A549 (cell line): ENCODE measurements around the gene MARCHF9. TPM values are rescaled to one million over a fixed set of nuclear protein-coding genes. Genes with fewer than 3 reads are reported as not detected.

Experiments used
- ATAC-seq, 2 experiments: fragments of 200-7000 bp in 1 of 2; fragments of >200 bp in 1 of 2; cut with Nextera tagmentation in 1 of 2; cut with Tn5 transposase in 1 of 2; 3 replicates each; pipeline versions ENCODE4 v1.8.0 to v1.9.1; 2018 to 2020; ENCODE audit warnings: mild to moderate bottlenecking in 1 of 2, moderate library complexity in 1 of 2
- CTCF ChIA-PET: fragments of 300-600 bp; sonication (Branson Sonifier 250); formaldehyde crosslinking; extraction: SDS; loops from one replicate; lab custom pipeline; 2021; ENCODE audit warnings: antibody characterized with exemption, inconsistent platforms; lab: Yijun Ruan, JAX
- POLR2A ChIA-PET: fragments of 350-600 bp; formaldehyde crosslinking; extraction: SDS; loops from one replicate; lab custom pipeline; 2021; ENCODE audit warnings: antibody characterized with exemption, inconsistent platforms; lab: Yijun Ruan, JAX
- DNase-seq, 2 experiments: peaks; one replicate each; pipeline versions ENCODE4 v3.0.0 to v3.0.0-alpha.2; 2011 to 2016; ENCODE audit warnings: low read depth in 1 of 2, low spot score in 1 of 2
- FAIRE-seq: peaks from 2 replicates; lab custom pipeline; 2011; peaks lifted over from hg19 to GRCh38; lab: Jason Lieb, UNC
- H3K27ac ChIP-seq, 2 experiments: fragments of >200 bp; sonication (Bioruptor Twin); formaldehyde crosslinking; 3 replicates each; pipeline ENCODE4 v1.5.1; 2016 to 2017
- H3K4me1 ChIP-seq: fragments of >200 bp; sonication (Bioruptor Twin); formaldehyde crosslinking; 3 replicates; pipeline ENCODE4 v1.6.1; 2016
- H3K4me2 ChIP-seq: fragments of >200 bp; sonication (Bioruptor Twin); formaldehyde crosslinking; 3 replicates; pipeline ENCODE4 v1.6.1; 2016
- H3K4me3 ChIP-seq: fragments of >200 bp; sonication (Bioruptor Twin); formaldehyde crosslinking; 3 replicates; pipeline ENCODE4 v1.5.1; 2016
- H3K9me3 ChIP-seq: fragments of >200 bp; sonication (Bioruptor Twin); formaldehyde crosslinking; 3 replicates; pipeline ENCODE4 v1.6.1; 2016
- GATA3 ChIP-seq: IDR thresholded peaks from 2 replicates; pipeline ENCODE4 v1.6.1; 2012; ENCODE audit warnings: borderline replicate concordance
- HEYL ChIP-seq: fragments of 250-450 bp; sonication (Bioruptor Pico); IDR thresholded peaks from 2 replicates; pipeline ENCODE4 v1.8.0; 2021; ENCODE audit warnings: mild to moderate bottlenecking, moderate library complexity
- HOXA7 ChIP-seq: fragments of 250-450 bp; sonication (Bioruptor Pico); IDR thresholded peaks from 2 replicates; pipeline ENCODE4 v1.5.0; 2020; ENCODE audit warnings: mild to moderate bottlenecking, moderate library complexity
- HOXB13 ChIP-seq: fragments of 250-450 bp; sonication (Bioruptor Pico); IDR thresholded peaks from 2 replicates; pipeline ENCODE4 v1.5.0; 2020; ENCODE audit warnings: low read depth, mild to moderate bottlenecking, moderate library complexity
- HOXB5 ChIP-seq: fragments of 250-450 bp; sonication (Bioruptor Pico); IDR thresholded peaks from 2 replicates; pipeline ENCODE4 v1.5.0; 2020; ENCODE audit warnings: mild to moderate bottlenecking, moderate library complexity
- JUN ChIP-seq, 2 experiments: fragments of >200 bp; sonication (Bioruptor Twin); formaldehyde crosslinking; IDR thresholded peaks; 2 replicates in 1 of 2; 3 replicates in 1 of 2; pipeline ENCODE4 v1.6.1; 2016 to 2017
- KDM5A ChIP-seq: fragments of 200-600 bp; sonication (generic); IDR thresholded peaks from 2 replicates; pipeline ENCODE4 v1.6.1; 2016; ENCODE audit warnings: antibody characterized with exemption, mild to moderate bottlenecking
- MAFK ChIP-seq: fragments of 450-650 bp; IDR thresholded peaks from 2 replicates; pipeline ENCODE4 v1.6.1; 2014; ENCODE audit not compliant: partially characterized antibody
- MYC ChIP-seq: IDR thresholded peaks from 2 replicates; pipeline ENCODE4 v1.6.1; 2012; ENCODE audit warnings: mild to moderate bottlenecking, inconsistent platforms, low read length, improper control_type of control experiment, borderline replicate concordance
- NR3C1 ChIP-seq: fragments of >200 bp; sonication (Bioruptor Twin); formaldehyde crosslinking; IDR thresholded peaks from 3 replicates; pipeline ENCODE4 v1.6.1; 2017
- PHF8 ChIP-seq: fragments of 200-600 bp; sonication (generic); IDR thresholded peaks from 2 replicates; pipeline ENCODE4 v1.6.1; 2016; ENCODE audit warnings: low read depth, mild to moderate bottlenecking, antibody characterized with exemption, moderate library complexity, borderline replicate concordance
- RCOR1 ChIP-seq: fragments of 150-350 bp; IDR thresholded peaks from 2 replicates; pipeline ENCODE4 v1.6.1; 2014; ENCODE audit warnings: antibody characterized with exemption, low read length, low read depth
- RFX5 ChIP-seq: fragments of 450-650 bp; IDR thresholded peaks from 2 replicates; pipeline ENCODE4 v1.7.1; 2014; ENCODE audit warnings: antibody characterized with exemption, mild to moderate bottlenecking, moderate library complexity
- ZC3H11A ChIP-seq: fragments of 450-650 bp; IDR thresholded peaks from 2 replicates; pipeline ENCODE4 v1.6.1; 2014; ENCODE audit warnings: antibody characterized with exemption, mild to moderate bottlenecking
- ZFP36 ChIP-seq: fragments of 450-650 bp; IDR thresholded peaks from 2 replicates; pipeline ENCODE4 v1.6.1; 2014; ENCODE audit warnings: borderline replicate concordance; ENCODE audit not compliant: partially characterized antibody
- ZNF302 ChIP-seq: fragments of 250-450 bp; sonication (Bioruptor Pico); IDR thresholded peaks from 2 replicates; pipeline ENCODE4 v1.9.0; 2021; ENCODE audit warnings: inconsistent platforms, mild to moderate bottlenecking, moderate library complexity
- WGBS: methylation state at CpG from one replicate; pipeline ENCODE4 v1.1.6; 2017; ENCODE audit errors: missing lambda C conversion rate; 5-methylcytosine and 5-hydroxymethylcytosine counted together
- polyA plus RNA-seq, 4 experiments: library from polyadenylated mRNA; depleted of rRNA in 3 of 4; stranded (reverse); fragments of >200 nt; fragmentation: RNase III in 1 of 4; extraction: RNeasy Plus Mini Kit Qiagen cat#74134 plus additional on column Dnase treatment in 1 of 4; gene quantifications; 2 replicates in 3 of 4; 3 replicates in 1 of 4; pipeline ENCODE4 v1.2.3, GENCODE V29; 2011 to 2017
- TF ChIP-seq, protein P1 (sequence below): fragments of 150-350 bp; IDR thresholded peaks from 2 replicates; pipeline ENCODE4 v1.6.1; 2014; ENCODE audit warnings: low read depth, mild to moderate bottlenecking, low read length
- TF ChIP-seq, protein P2 (sequence below): fragments of 250-450 bp; sonication (Bioruptor Pico); IDR thresholded peaks from 2 replicates; pipeline ENCODE4 v1.5.0; 2020; ENCODE audit warnings: low read depth, mild to moderate bottlenecking, moderate library complexity

Gene MARCHF9
- polyA plus RNA-seq, 2 of the 4 experiments (the other 2 are of a cell fraction): 6.8 to 7.2 TPM

DNA sequence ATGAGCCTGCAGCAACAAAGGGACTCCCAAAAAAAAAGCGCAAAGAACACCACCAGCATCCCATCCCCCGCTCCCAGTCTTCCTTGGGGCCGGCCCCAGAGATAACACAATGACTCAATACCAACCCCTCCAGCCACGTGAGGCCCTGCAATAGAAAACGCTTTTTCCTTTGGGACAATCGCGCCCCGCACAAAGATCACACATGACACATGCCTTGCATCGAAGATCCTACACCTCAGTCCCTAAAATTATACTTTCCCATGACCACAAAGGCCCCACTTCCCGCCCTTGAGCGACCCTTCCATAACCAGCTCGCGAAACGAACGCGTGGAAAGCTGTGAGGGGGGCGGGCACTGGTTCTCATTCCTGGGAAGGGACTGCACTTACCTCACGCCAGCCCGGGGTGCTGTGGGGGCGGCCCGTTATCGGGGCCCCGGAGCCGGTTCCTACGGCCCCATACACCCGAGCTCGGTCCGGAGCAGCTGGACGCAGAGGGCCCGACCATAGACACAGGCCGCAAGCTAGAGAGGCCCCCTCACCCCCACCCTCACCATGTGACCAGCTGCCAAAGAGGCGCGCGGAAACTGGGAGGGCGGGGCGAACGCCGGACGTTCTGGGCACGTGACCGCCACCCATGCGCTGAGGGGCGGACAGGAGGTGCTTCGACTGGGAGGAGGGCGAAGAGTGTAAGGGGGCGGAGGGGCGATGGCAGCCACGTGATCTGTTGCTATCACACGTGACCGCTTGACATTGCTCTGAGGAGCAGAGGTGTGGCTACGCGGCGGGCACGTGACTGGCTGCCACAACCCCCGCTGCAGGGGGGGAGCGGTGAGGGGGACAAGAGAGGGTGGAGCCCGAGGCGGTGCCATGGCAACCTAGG lies 2.9 kb upstream of the MARCHF9 start, which contains the start of gene CDK4 (continued):
- TF ChIP-seq, protein P1, sequence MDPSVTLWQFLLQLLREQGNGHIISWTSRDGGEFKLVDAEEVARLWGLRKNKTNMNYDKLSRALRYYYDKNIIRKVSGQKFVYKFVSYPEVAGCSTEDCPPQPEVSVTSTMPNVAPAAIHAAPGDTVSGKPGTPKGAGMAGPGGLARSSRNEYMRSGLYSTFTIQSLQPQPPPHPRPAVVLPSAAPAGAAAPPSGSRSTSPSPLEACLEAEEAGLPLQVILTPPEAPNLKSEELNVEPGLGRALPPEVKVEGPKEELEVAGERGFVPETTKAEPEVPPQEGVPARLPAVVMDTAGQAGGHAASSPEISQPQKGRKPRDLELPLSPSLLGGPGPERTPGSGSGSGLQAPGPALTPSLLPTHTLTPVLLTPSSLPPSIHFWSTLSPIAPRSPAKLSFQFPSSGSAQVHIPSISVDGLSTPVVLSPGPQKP: no peak
- TF ChIP-seq HOXA7 (CRISPR knock-in tag) (peak; percentile 63; the same call in 1 of the 2 replicates), JUN (IDR thresholded peaks at IDR 0.05) (peak; percentile 35 to 72; a peak in 2 of 5 replicates), HOXB5 (CRISPR knock-in tag) (peak; percentile 81), RFX5 (peak; percentile 88), MYC (peak; percentile 80), PHF8 (peak; percentile 86), ZC3H11A (no peak), HOXB13 (CRISPR knock-in tag) (0 out of 2 replicates have a peak, but pooled peaks have one; percentile 63)
- TF ChIP-seq, protein P2, sequence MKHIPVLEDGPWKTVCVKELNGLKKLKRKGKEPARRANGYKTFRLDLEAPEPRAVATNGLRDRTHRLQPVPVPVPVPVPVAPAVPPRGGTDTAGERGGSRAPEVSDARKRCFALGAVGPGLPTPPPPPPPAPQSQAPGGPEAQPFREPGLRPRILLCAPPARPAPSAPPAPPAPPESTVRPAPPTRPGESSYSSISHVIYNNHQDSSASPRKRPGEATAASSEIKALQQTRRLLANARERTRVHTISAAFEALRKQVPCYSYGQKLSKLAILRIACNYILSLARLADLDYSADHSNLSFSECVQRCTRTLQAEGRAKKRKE: no peak

DNA sequence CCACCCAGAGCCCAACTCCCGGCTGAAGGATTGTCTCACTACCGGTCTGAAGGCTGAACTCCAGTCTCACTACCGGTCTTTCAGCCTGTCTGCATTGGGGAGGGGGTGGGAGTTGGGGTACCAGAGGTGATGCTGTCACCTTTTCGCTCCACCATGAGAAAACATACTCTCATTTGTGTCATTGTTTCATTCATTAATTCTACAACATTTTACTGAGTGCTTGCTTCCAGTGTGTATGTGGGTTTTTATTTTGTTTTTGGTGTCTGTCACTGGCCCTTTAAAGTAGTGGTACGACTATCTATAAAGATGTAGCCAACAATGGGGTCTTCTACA lies 2.3 kb upstream of the MARCHF9 start:
- DNase-seq: no peak
- ATAC-seq: peak; percentile 70 to 79; a peak in 4 of 6 replicates
- H3K4me3 ChIP-seq: peak overlapping the region; percentile 38
- TF ChIP-seq ZC3H11A (no peak), RCOR1 (no peak), GATA3 (no peak), KDM5A (no peak), MAFK (no peak), HOXB5 (CRISPR knock-in tag) (no peak)
- TF ChIP-seq, all 56 proteins: peak for 0
- FAIRE-seq: no peak
- WGBS: 2% methylated on average over 5 of the region's 5 CpGs
- Histone ChIP-seq H3K9me3 (no peaks in the 10 kb centered on the region), H3K27ac (peak overlapping the region; percentile 74 to 85), H3K4me2 (peak overlapping the region; percentile 88), H3K4me1 (peaks cover 34% of the 10 kb centered on the region)
- ChIA-PET CTCF (interaction anchor here (1.0 kb wide), 1 partner anchor 27 kb away, joined by 3 read pairs; no protein-coding TSS in a partner anchor), POLR2A (interaction anchor here (1.0 kb wide), 2 partner anchors 20 to 26 kb away, joined by 3 read pairs; partner anchors contain the start of genes EEF1AKMT3 and METTL1)

DNA sequence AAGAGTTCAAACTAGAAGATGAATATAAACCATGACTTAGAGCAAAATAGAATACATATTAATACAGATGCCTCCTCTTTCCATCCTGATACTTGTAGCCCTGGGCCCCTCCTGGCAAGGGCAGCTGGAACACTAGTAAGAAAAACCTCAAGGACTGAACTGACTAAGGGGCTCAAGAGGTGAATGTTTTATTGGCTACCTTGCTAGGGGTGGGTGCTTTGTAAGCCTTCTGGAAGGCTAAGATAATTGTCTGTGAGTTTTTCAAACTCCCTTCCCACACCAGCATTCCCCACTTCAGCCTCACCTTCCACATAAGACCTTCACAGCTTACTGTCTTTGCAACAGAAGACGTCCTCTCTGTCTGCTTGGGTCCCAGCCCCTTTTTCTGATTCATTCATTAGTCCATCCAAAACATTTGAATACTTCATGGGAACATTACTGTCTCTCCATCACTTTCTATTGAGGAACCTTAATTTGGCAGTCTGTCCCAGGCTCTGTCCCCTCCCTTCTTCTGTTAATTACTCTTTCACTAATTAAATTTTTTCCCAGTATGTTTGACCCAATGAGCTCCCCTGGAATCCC lies 1.1 kb upstream of the MARCHF9 start:
- Histone ChIP-seq H3K4me2 (peak overlapping the region; percentile 99), H3K9me3 (no peaks in the 10 kb centered on the region), H3K27ac (peak overlapping the region in 1 of 2 experiments; percentile 94; a peak in 4 of 6 replicates), H3K4me1 (peaks cover 34% of the 10 kb centered on the region), H3K4me3 (no peak overlapping the region)
- POLR2A ChIA-PET: no interaction called here
- 18% methylated on average over 1 of the region's 1 CpG for WGBS
- no peak for FAIRE-seq
- TF ChIP-seq NR3C1 (no peak), HOXB5 (CRISPR knock-in tag) (no peak), HEYL (no peak), MAFK (no peak), JUN (IDR thresholded peaks at IDR 0.05) (no peak), PHF8 (no peak), ZC3H11A (no peak), ZNF302 (CRISPR knock-in tag) (no peak), ZFP36 (no peak), HOXB13 (CRISPR knock-in tag) (no peak)
- no peak for ATAC-seq
- DNase-seq: no peak
- CTCF ChIA-PET: interaction anchor here (4.1 kb wide), 1 partner anchor 14 kb away, joined by 117 read pairs; the partner anchor contains the start of gene CYP27B1
